RWPE1 (cell line): ENCODE data around the gene CTRL.

Source experiments
- CTCF ChIA-PET: fragments of 350-600 bp; sonication (Branson Sonifier 250); formaldehyde crosslinking; extraction: SDS; loops from one replicate; lab custom pipeline; 2021; lab: Yijun Ruan, JAX
- POLR2A ChIA-PET: fragments of 400-600 bp; formaldehyde crosslinking; extraction: SDS; loops from one replicate; lab custom pipeline; 2020; ENCODE audit warnings: antibody characterized with exemption; ENCODE audit not compliant: low non-redundant PET; lab: Yijun Ruan, JAX
- DNase-seq: peaks from one replicate; pipeline ENCODE4 v3.0.0; 2012; ENCODE audit warnings: low spot score
- H3K27ac ChIP-seq: fragments of 450-650 bp; 2 replicates; pipeline ENCODE4 v1.5.1; 2017
- CTCF ChIP-seq: fragments of 450-650 bp; conservative IDR thresholded peaks from 2 replicates; pipeline ENCODE4 v1.5.1; 2017; ENCODE audit warnings: low read depth, mild to moderate bottlenecking

CTRL gene

GRCh38 chr16:67914758-67915495 is 16.7 kb downstream of the CTRL start:
- no peak for DNase-seq
- ChIA-PET POLR2A (no interaction called here), CTCF (interaction anchor here (0.6 to 1.4 kb wide), 5 partner anchors 31 to 1538 kb away, joined by 3 to 5 read pairs (median 3); no protein-coding TSS in a partner anchor)
- no peak for TF ChIP-seq CTCF
- H3K27ac ChIP-seq, result peak overlapping the region; percentile 79

GRCh38 chr16:67910158-67910557 is 21.5 kb downstream of the CTRL start:
- ChIA-PET CTCF (interaction anchor here (0.5 to 1.3 kb wide), 2 partner anchors 18 to 91 kb away, joined by 3 to 4 read pairs; no protein-coding TSS in a partner anchor), POLR2A (no interaction called here)
- no peak for DNase-seq
- H3K27ac ChIP-seq, result peak overlapping the region; percentile 61
- no peak for TF ChIP-seq CTCF

- DNase-seq, result no peak
- H3K27ac ChIP-seq, result peak overlapping the region; percentile 46
- no peak for TF ChIP-seq CTCF
- ChIA-PET POLR2A (interaction anchor here (0.6 kb wide), 1 partner anchor 212 kb away, joined by 4 read pairs; no protein-coding TSS in a partner anchor), CTCF (interaction anchor here (0.6 to 1.9 kb wide), 3 partner anchors 26 to 998 kb away, joined by 4 to 6 read pairs (median 5); no protein-coding TSS in a partner anchor)
Measured at GRCh38 chr16:67909056-67909742, 22.5 kb downstream of the CTRL start.

- peak overlapping the region; percentile 9; the same call in 1 of the 2 replicates for H3K27ac ChIP-seq
- POLR2A ChIA-PET, result no interaction called here
- CTCF ChIA-PET, result interaction anchor here (0.6 to 1.9 kb wide), 2 partner anchors 91 to 582 kb away, joined by 5 to 6 read pairs; no protein-coding TSS in a partner anchor
- no peak for TF ChIP-seq CTCF
- DNase-seq, result no peak
Measured at GRCh38 chr16:67907397-67908180, 24.1 kb downstream of the CTRL start.

- CTCF ChIA-PET, result interaction anchor here (0.6 kb wide), 1 partner anchor 29 kb away, joined by 3 read pairs; no protein-coding TSS in a partner anchor
- no peak overlapping the region for H3K27ac ChIP-seq
- no peak for TF ChIP-seq CTCF
- no peak for DNase-seq
- POLR2A ChIA-PET, result no interaction called here
Measured at GRCh38 chr16:67902831-67903230, 28.8 kb downstream of the CTRL start.

GRCh38 chr16:67901734-67902133 is 29.9 kb downstream of the CTRL start:
- CTCF ChIA-PET, result no interaction called here
- POLR2A ChIA-PET, result no interaction called here
- DNase-seq, result no peak
- no peak overlapping the region for H3K27ac ChIP-seq
- TF ChIP-seq CTCF, result no peak
